Fibroblast of mammary gland (primary cell): ENCODE data around the gene DEDD.
A peak's percentile ranks its signal among the peaks of the same experiment; 100 is the strongest.

Experiments
- DNase-seq: peaks from one replicate; pipeline ENCODE4 v3.0.0-alpha.2; 2010; ENCODE audit warnings: low read depth
- H3K4me3 ChIP-seq: 2 replicates; pipeline ENCODE4 v1.5.1; 2011; ENCODE audit warnings: low read depth, mild to moderate bottlenecking, low read length, moderate library complexity; ENCODE audit not compliant: control insufficient read depth
- CTCF ChIP-seq: conservative IDR thresholded peaks from 2 replicates; pipeline ENCODE4 v1.5.1; 2011; ENCODE audit warnings: low read depth, low read length, inconsistent platforms; ENCODE audit not compliant: control insufficient read depth, insufficient read depth

Gene DEDD

GRCh38 chr1:161082996-161083747 is 49.3 kb downstream of the DEDD start:
- DNase-seq: peak; percentile 97
- no peak for TF ChIP-seq CTCF
- no peak overlapping the region for H3K4me3 ChIP-seq

GRCh38 chr1:161082483-161082882 is 50.0 kb downstream of the DEDD start:
- no peak for TF ChIP-seq CTCF
- no peak for DNase-seq
- H3K4me3 ChIP-seq: no peak overlapping the region

- DNase-seq: no peak
- no peak for TF ChIP-seq CTCF
- H3K4me3 ChIP-seq: no peak overlapping the region
These were observed 50.9 kb downstream of the DEDD start for GRCh38 chr1:161081519-161081918.

- no peak for TF ChIP-seq CTCF
- no peak overlapping the region for H3K4me3 ChIP-seq
- DNase-seq: peak; percentile 76
These were observed 51.7 kb downstream of the DEDD start for GRCh38 chr1:161080441-161081405.

- no peak for DNase-seq
- TF ChIP-seq CTCF: no peak
- no peak overlapping the region for H3K4me3 ChIP-seq
These were observed 52.9 kb downstream of the DEDD start for GRCh38 chr1:161079436-161080110.

- no peak for DNase-seq
- no peak for TF ChIP-seq CTCF
- H3K4me3 ChIP-seq: no peak overlapping the region
These were observed 55.0 kb downstream of the DEDD start for GRCh38 chr1:161077426-161077825.
